ENCODE measurements around the gene PRRC2B.
A peak's percentile ranks its signal among the peaks of the same experiment; 100 is the strongest.
"Not testable (repeated sequence)": the region's sequence is repeated elsewhere in the genome, so short reads cannot be mapped to it uniquely, and the experiment has no call there.

Gene PRRC2B

GRCh38 chr9:131393622-131394463 lies at the start of gene PRRC2B:
Gene PRRC2B, plus strand, starts transcription at chr9:131394086. Its CDS starts 36,059 bp downstream, at chr9:131430145.
- no peaks in the 10 kb centered on the region for H3K36me3 Mint-ChIP-seq (ENCODE audit: low read depth)
- H3K4me1 Mint-ChIP-seq (ENCODE audit: low read depth) = peaks cover 47% of the 10 kb centered on the region
- H3K9me3 Mint-ChIP-seq = no peaks in the 10 kb centered on the region
- intact Hi-C loops (cut with micrococcal nuclease) = loop anchor here (5.0 to 10.0 kb wide), 2 partner anchors 42 to 51 kb away; no protein-coding TSS in a partner anchor
- H3K27me3 Mint-ChIP-seq = peaks cover under 1% of the 10 kb centered on the region
- peak within 1 kb of the TSS; percentile 74 for H3K4me3 Mint-ChIP-seq
- peak within 1 kb of the TSS; percentile 80 for H3K27ac Mint-ChIP-seq

- H3K36me3 Mint-ChIP-seq (ENCODE audit: low read depth); intact Hi-C loops (cut with micrococcal nuclease); H3K27ac Mint-ChIP-seq; H3K27me3 Mint-ChIP-seq; H3K4me3 Mint-ChIP-seq; H3K9me3 Mint-ChIP-seq: not testable (repeated sequence)
- H3K4me1 Mint-ChIP-seq (ENCODE audit: low read depth) = peaks cover 27% of the 10 kb centered on the region
Measured at GRCh38 chr9:131344931-131345535, 48.9 kb upstream of the PRRC2B start.

- H3K27me3 Mint-ChIP-seq = peaks cover 6% of the 10 kb centered on the region
- intact Hi-C loops (cut with micrococcal nuclease) = no loop called here
- H3K9me3 Mint-ChIP-seq = no peaks in the 10 kb centered on the region
- peaks cover 37% of the 10 kb centered on the region for H3K4me1 Mint-ChIP-seq (ENCODE audit: low read depth)
- no peak overlapping the region for H3K27ac Mint-ChIP-seq
- H3K4me3 Mint-ChIP-seq = no peak overlapping the region
- H3K36me3 Mint-ChIP-seq (ENCODE audit: low read depth) = no peaks in the 10 kb centered on the region
Measured at GRCh38 chr9:131346559-131346958, 47.3 kb upstream of the PRRC2B start.

DNA sequence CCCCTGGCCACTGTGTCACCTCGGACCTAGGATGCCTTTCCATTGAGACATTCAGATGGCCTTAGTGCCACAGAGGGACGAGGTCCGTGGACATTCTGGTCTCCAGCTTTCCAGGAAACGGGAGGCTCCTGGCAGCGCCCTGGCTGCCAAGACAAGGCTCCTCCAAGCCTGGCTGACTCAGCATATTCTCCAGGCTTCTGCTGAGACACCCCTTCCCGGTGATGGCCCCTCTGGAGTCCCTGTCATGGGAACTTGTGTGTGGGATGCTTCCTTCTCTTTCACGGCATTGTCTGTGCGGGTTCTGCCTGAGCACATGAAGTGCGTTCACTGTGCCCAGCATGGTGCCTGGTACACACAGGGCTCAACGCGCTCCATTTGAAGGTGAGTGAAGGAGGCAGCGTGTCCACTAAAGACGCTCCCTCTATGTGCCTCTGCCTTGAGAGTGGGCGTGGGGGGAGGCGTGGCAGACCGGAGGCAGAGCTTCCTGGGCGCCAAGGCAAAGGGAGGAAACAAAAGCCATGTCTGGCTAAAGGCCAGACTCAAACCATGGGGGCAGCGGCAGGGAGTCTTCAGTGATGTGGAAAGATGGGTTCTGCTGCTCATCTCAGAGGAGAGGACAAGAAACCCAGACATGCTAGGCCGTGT lies 46.4 kb upstream of the PRRC2B start:
- Mint-ChIP-seq H3K4me3 (no peak overlapping the region), H3K4me1 (ENCODE audit: low read depth) (peaks cover 37% of the 10 kb centered on the region), H3K9me3 (no peaks in the 10 kb centered on the region), H3K36me3 (ENCODE audit: low read depth) (no peaks in the 10 kb centered on the region), H3K27me3 (peaks cover 6% of the 10 kb centered on the region), H3K27ac (no peak overlapping the region)
- intact Hi-C loops (cut with micrococcal nuclease) = no loop called here

GRCh38 chr9:131348631-131349521 lies 45.0 kb upstream of the PRRC2B start:
- Mint-ChIP-seq H3K4me1 (ENCODE audit: low read depth) (peaks cover 27% of the 10 kb centered on the region), H3K27me3 (peaks cover 6% of the 10 kb centered on the region), H3K9me3 (no peaks in the 10 kb centered on the region), H3K27ac (no peak overlapping the region), H3K4me3 (no peak overlapping the region), H3K36me3 (ENCODE audit: low read depth) (no peaks in the 10 kb centered on the region)
- intact Hi-C loops (cut with micrococcal nuclease) = no loop called here

- H3K9me3 Mint-ChIP-seq = no peaks in the 10 kb centered on the region
- peaks cover 6% of the 10 kb centered on the region for H3K27me3 Mint-ChIP-seq
- H3K36me3 Mint-ChIP-seq (ENCODE audit: low read depth) = no peaks in the 10 kb centered on the region
- peak overlapping the region; percentile 72 for H3K4me3 Mint-ChIP-seq
- intact Hi-C loops (cut with micrococcal nuclease) = no loop called here
- H3K27ac Mint-ChIP-seq = peak overlapping the region; percentile 78
- peaks cover 22% of the 10 kb centered on the region for H3K4me1 Mint-ChIP-seq (ENCODE audit: low read depth)
Measured at GRCh38 chr9:131349522-131349880, 44.4 kb upstream of the PRRC2B start.

GRCh38 chr9:131349881-131350563 lies 43.9 kb upstream of the PRRC2B start:
- H3K4me1 Mint-ChIP-seq (ENCODE audit: low read depth) = peaks cover 22% of the 10 kb centered on the region
- intact Hi-C loops (cut with micrococcal nuclease) = loop anchor here (5.0 kb wide), 1 partner anchor 42 kb away; the partner anchor contains the start of gene PRRC2B
- peaks cover 6% of the 10 kb centered on the region for H3K27me3 Mint-ChIP-seq
- no peaks in the 10 kb centered on the region for H3K36me3 Mint-ChIP-seq (ENCODE audit: low read depth)
- H3K27ac Mint-ChIP-seq = peak overlapping the region; percentile 78
- H3K4me3 Mint-ChIP-seq = peak overlapping the region; percentile 72
- H3K9me3 Mint-ChIP-seq = no peaks in the 10 kb centered on the region

DNA sequence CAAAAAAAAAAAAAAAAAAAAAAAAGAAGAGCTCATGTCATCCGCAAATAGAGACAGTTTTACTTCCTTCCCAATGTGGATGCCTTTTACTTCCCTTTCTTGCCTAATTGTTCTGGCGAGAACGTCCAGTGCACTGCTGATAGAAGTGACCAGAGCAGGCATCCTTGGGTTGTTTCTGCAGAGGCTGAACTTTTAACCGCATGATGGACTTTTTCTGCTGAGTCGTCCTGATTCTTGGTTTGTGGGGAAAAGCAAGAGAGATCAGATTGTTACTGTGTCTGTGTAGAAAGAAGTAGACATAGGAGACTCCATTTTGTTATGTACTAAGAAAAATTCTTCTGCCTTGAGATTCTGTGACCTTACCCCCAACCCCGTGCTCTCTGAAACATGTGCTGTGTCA lies 37.4 kb upstream of the PRRC2B start:
- peaks cover 24% of the 10 kb centered on the region for H3K4me1 Mint-ChIP-seq (ENCODE audit: low read depth)
- H3K9me3 Mint-ChIP-seq; H3K27me3 Mint-ChIP-seq; H3K36me3 Mint-ChIP-seq (ENCODE audit: low read depth); H3K4me3 Mint-ChIP-seq; intact Hi-C loops (cut with micrococcal nuclease): not testable (repeated sequence)
- H3K27ac Mint-ChIP-seq = peak overlapping the region; percentile 69

DNA sequence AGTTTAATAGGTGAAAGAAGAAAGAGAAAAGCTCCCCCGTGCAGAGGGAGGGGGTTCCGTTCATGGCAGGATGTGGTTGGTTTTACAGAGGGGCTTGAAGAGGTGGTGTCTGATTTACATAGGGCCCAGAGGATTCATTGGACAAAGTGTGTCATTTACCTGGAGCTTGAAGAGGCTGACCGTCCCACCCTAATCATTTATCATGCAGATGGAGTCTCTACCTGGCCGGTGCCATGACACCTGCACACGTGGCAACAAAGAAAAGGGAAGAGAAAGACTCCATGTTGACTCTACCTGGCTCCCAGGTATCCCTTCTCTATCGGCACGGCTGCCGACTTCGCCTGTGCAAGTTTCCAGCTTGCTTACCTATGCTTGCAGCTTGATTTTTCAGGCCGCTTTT lies 35.3 kb upstream of the PRRC2B start:
- Mint-ChIP-seq H3K4me3 (no peak overlapping the region), H3K27ac (peak overlapping the region; percentile 73), H3K4me1 (ENCODE audit: low read depth) (peaks cover 26% of the 10 kb centered on the region), H3K27me3 (no peaks in the 10 kb centered on the region), H3K36me3 (ENCODE audit: low read depth) (no peaks in the 10 kb centered on the region), H3K9me3 (no peaks in the 10 kb centered on the region)
- intact Hi-C loops (cut with micrococcal nuclease) = no loop called here

DNA sequence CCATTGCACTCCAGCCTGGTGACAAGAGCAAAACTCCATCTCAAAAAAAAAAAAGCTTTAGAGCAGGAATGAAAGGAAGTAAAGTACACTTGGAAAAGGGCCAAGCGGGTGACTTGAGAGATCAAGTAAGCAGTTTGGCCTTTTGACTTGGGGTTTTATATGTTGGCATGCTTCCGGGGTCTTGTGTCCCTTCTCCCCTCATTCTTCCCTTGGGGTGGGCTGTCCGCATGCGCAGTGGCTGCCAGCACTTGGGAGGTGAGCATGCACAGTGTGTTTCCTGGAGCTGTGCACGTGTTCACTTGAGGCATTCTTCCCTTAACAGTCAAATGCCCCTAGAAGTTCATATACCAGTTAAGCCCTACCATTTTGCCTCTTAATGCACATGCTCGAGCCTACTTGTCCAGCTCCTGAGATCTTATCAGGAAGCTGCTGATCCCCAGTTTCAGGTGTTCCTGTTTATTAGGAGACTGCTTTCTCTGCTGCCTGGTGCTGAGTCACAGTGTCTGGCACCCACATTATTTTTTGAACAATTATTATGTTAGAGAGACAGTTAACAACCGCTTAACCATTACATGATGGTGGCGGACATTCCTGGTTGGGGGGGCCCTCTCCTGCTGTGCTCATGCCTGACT lies 32.6 kb upstream of the PRRC2B start:
- no peaks in the 10 kb centered on the region for H3K9me3 Mint-ChIP-seq
- peak overlapping the region; percentile 55 for H3K27ac Mint-ChIP-seq
- no peak overlapping the region for H3K4me3 Mint-ChIP-seq

DNA sequence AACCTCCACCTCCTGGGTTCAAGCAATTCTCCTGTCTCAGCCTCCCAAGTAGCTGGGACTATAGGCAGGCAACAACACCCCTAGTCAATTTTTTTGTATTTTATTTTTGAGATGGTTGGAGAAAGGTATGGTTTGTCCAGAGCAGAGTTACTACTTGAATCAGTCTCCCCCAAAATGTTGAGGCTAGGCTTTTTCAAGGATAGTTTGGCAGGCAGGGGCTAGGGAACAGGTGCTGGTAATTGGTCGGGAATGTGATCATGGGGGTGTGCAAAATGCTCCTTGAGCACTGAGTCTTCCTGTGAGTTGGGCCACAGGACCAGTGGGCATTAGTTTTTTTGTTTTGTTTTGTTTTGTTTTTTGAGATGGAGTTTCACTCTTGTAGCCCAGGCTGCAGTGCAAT lies 28.3 kb upstream of the PRRC2B start:
- Mint-ChIP-seq H3K27me3 (no peaks in the 10 kb centered on the region), H3K4me3 (no peak overlapping the region), H3K27ac (peak overlapping the region; percentile 16), H3K4me1 (ENCODE audit: low read depth) (peaks cover 11% of the 10 kb centered on the region), H3K36me3 (ENCODE audit: low read depth) (no peaks in the 10 kb centered on the region), H3K9me3 (no peaks in the 10 kb centered on the region)
- intact Hi-C loops (cut with micrococcal nuclease) = no loop called here

More for the DNA sequence above, 32.6 kb upstream of the PRRC2B start:
- Mint-ChIP-seq H3K36me3 (ENCODE audit: low read depth) (no peaks in the 10 kb centered on the region), H3K4me1 (ENCODE audit: low read depth) (peaks cover 26% of the 10 kb centered on the region), H3K27me3 (no peaks in the 10 kb centered on the region)
- intact Hi-C loops (cut with micrococcal nuclease) = no loop called here

- H3K4me3 Mint-ChIP-seq = no peak overlapping the region
- no peaks in the 10 kb centered on the region for H3K36me3 Mint-ChIP-seq (ENCODE audit: low read depth)
- no peak overlapping the region for H3K27ac Mint-ChIP-seq
- intact Hi-C loops (cut with micrococcal nuclease) = no loop called here
- H3K27me3 Mint-ChIP-seq = no peaks in the 10 kb centered on the region
- H3K9me3 Mint-ChIP-seq = no peaks in the 10 kb centered on the region
- no peaks in the 10 kb centered on the region for H3K4me1 Mint-ChIP-seq (ENCODE audit: low read depth)
Measured at GRCh38 chr9:131366761-131367401, 27.0 kb upstream of the PRRC2B start.

Measured in dendritic cell treated with granulocyte-macrophage colony-stimulating factor and Interleukin-4, amounts not matched to agents 40 ng/mL and 50 ng/mL, for 4 days (primary cell).